GM12874 (cell line): Measurements from ENCODE around the gene SLC38A3.

Experiments
- TF ChIP-seq, protein P1 (sequence below): IDR thresholded peaks from 2 replicates; pipeline ENCODE4 v1.5.1; 2011; ENCODE audit warnings: low read depth, mild to moderate bottlenecking, control low read depth, low read length, moderate library complexity; ENCODE audit not compliant: insufficient read depth

Gene SLC38A3

DNA sequence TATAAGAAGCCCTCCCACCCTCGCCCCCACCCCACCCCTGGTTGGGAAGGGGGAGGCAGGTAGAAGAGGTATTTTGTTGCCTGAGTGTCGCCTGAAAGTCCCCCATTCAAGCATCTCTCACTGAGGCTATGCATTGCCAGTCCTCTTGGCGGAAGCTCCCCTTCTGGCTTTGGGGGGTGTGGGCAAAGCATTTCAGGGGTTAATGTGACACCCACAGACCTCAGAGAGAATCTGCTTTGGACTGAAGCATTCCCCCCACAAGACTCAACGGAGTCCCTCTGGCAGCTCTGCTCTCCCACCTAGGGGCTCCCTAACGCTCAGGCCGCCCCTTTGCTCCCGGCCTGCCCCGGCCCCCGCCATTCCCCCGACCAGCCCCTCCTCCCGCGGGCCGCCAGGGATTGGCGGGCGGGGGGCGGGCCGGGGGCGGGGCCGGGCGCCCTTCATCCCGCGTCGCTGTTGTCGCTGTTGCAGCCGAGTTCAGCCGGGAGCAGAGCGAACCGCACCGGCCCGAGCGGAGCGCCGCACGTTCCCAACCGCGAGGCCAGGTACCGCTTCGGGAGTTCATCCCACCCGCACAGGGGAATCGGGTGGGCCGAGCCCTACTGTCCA, at the start of gene SLC38A3:
SLC38A3 (plus strand) TSS at position 468 of the 609 bp plus-strand sequence. CDS start 8,929 bp downstream, outside the sequence.
- TF ChIP-seq, protein P1, sequence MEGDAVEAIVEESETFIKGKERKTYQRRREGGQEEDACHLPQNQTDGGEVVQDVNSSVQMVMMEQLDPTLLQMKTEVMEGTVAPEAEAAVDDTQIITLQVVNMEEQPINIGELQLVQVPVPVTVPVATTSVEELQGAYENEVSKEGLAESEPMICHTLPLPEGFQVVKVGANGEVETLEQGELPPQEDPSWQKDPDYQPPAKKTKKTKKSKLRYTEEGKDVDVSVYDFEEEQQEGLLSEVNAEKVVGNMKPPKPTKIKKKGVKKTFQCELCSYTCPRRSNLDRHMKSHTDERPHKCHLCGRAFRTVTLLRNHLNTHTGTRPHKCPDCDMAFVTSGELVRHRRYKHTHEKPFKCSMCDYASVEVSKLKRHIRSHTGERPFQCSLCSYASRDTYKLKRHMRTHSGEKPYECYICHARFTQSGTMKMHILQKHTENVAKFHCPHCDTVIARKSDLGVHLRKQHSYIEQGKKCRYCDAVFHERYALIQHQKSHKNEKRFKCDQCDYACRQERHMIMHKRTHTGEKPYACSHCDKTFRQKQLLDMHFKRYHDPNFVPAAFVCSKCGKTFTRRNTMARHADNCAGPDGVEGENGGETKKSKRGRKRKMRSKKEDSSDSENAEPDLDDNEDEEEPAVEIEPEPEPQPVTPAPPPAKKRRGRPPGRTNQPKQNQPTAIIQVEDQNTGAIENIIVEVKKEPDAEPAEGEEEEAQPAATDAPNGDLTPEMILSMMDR = no peak

DNA sequence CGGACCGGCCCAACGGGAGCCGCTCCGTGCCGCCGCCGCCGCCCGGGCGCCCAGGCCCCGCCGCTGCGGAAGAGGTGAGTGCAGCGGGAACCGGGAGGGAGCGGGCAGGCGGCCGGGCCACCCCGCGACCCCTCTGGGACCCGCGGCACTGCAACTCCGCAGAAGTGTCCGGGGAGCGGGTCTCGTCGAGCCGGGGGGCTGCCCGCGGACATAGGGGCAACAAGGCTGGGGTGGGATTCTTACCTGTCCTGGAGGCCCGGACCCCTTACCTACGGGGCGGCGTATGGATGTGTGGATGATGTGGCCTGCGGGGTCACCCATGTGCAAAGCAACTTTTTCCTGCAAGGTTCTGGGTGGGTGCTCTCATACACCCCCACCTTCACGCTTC, 49.6 kb upstream of the SLC38A3 start:
- TF ChIP-seq, protein P1 = no peak

DNA sequence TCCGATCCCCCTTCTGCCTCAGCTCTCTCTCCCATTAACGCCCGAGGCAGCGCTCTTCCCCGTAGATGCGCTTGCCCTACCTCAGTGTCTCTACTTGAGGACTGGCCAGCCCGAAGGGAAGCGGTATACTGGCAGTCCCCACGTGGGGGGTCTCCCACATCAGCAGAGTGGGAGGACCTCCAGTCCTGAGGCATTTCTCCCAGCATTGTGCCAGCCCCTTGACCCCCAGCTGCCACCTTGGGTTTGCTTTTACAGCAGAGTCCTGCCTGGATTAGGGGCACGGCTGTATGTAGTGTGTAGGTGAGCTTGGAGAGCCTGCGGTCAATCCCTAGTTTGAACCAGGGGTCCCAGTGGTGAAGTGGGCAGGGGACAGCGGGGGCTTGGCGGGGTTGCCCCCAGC, 49.2 kb upstream of the SLC38A3 start:
- TF ChIP-seq, protein P1 = no peak

DNA sequence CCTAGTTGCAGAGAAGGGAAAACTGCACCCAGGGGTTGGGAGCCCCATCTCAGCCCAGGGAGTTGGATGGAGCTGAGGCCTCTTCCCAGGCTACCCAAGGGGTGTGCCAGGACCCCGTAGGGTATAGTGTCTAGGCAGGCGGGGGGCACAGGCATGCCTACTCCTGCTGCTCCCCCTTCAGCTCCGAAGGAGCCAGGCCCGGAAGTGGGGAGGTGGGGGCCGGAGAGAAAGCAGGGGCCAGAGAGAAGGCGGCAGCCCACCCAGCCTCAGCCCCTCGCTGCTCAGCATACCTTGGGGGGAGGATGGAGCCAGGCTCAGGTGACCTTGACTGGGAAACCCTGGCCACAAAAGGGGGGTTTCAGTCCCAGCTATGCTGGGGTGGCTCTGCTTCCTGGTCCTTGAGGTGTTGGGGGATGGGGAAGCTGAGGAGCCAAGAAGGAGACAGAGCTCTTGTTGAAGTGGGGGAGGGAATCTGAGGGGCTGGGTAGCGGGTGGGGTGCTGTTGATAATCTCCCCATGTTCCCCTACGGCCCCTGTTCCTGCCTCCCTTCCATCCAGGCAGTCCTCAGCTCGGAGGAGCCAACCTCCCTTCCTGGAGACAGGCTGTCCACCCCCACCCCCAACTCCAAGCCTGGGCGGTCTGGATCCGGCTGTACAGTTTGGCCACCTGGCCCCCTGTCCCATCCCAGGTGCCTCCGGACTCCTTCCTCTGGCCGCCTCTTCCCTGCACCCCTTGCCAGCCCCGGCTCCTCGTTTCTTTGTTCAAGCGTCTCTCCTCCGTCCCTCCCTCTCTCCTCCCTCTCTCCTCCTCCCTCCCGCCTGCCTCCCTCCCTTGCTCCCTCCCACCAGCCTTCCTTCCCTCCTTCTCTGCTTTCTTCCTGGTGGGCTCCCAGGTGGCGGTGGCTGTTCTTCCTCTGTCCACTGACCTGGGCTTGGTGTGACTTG, 48.2 kb upstream of the SLC38A3 start:
- TF ChIP-seq, protein P1 = no peak

DNA sequence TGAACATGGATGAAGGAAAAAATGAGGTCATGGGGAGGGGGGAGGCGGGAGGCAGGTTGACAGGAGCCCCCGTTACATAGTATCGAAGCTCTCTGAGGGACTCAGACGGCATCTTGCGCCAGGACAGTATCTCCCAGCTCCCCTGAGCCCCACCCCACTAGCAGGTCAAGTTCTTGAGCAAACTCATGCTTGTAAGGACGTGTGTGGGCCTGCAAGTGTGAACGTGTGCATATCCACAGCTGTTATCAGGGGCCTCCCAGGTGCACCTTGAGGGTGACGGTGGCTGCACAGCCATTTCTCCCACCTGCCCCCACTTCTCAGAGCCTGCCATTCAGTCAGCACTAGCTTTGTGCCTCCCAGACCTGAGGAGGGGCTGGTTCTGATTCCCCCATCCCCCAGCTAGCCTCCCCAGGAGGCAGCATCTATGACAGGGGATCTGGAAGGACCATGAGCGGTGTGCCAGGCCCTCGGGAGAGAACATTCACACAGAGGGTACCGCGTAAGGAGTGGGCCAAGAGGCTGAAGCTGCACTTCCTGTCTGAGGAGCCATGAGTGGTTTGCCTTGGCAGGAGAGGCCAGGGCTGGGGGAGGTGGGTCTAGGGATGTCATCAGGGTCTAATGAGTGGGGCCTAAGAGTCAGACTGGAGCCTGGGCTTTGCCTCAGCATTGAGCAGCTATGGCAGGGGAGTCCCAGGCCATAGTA, 47.1 kb upstream of the SLC38A3 start:
- TF ChIP-seq, protein P1 = no peak

DNA sequence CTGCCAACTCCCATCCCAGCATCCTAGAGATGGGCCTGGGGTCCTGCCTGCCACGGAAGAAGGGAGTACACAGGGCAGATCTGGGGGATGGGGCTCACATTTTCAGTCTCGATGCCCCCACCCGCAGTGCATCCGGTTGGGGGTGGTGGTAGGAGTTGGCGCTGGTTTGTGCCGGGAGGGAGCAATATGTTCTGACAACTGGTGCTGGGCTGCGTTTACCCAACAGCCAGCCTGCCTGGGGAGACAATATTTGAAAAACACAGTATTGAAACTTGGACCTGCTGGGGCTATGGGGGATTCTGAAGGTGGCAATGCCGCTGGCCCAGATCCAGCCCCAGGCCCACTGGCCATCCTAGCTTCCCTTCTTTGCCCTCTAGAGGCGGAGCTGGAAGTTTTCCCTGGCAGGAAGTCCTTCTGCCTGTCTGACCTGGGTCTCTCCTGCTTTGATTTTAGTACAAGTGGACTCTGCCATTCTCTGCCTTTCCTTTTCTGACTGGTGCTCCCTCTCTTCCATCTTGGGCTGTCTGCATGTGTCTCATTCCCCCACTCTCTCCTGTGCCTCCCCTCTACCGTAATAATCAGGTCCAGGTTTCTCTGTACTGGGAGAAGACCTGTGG, 46.4 kb upstream of the SLC38A3 start:
- TF ChIP-seq, protein P1 = no peak
